HEK293 (cell line): ENCODE data around the gene DDRGK1.

Source experiments
- CTCF ChIA-PET: fragments of 350-600 bp; formaldehyde crosslinking; extraction: SDS; loops from one replicate; lab custom pipeline; 2021; ENCODE audit warnings: antibody characterized with exemption; lab: Yijun Ruan, JAX
- POLR2A ChIA-PET: fragments of 300-600 bp; formaldehyde crosslinking; extraction: SDS; loops from one replicate; lab custom pipeline; 2020; ENCODE audit warnings: antibody characterized with exemption, inconsistent platforms; lab: Yijun Ruan, JAX
- H3K27ac ChIP-seq: fragments of 200-500 bp; sonication (Bioruptor generic); 2 replicates; pipeline ENCODE4 v1.5.1; 2014; ENCODE audit warnings: low read depth, low read length, control low read depth, inconsistent platforms; ENCODE audit errors: extremely low read depth
- H3K36me3 ChIP-seq, 2 experiments: fragments of 200-500 bp in 1 of 2; sonication (Bioruptor generic) in 1 of 2; 1 replicate in 1 of 2; 2 replicates in 1 of 2; pipeline ENCODE4 v1.5.1; 2014 to 2017; ENCODE audit warnings: inconsistent platforms in 2 of 2, low read length in 2 of 2; ENCODE audit not compliant: control insufficient read depth in 2 of 2, insufficient read depth in 1 of 2
- H3K4me1 ChIP-seq: fragments of 200-500 bp; sonication (Bioruptor generic); 2 replicates; pipeline ENCODE4 v1.5.1; 2014; ENCODE audit warnings: mild to moderate bottlenecking, low read length, inconsistent platforms; ENCODE audit not compliant: control insufficient read depth, insufficient read depth
- H3K4me3 ChIP-seq: 2 replicates; pipeline ENCODE4 v1.5.1; 2011; ENCODE audit warnings: low read depth, mild to moderate bottlenecking, control low read depth, low read length, moderate library complexity
- H3K9me3 ChIP-seq: fragments of 200-500 bp; sonication (Bioruptor generic); 2 replicates; pipeline ENCODE4 v1.5.1; 2014; ENCODE audit warnings: low read depth, low read length, inconsistent platforms; ENCODE audit not compliant: control insufficient read depth, insufficient read depth
- CTCF ChIP-seq: fragments of 450-650 bp; formaldehyde crosslinking; IDR thresholded peaks from 2 replicates; pipeline ENCODE4 v1.5.1; 2016; ENCODE audit warnings: missing biosample characterization, missing genetic modification characterization
- FEZF1 ChIP-seq: fragments of 450-650 bp; formaldehyde crosslinking; IDR thresholded peaks from 2 replicates; pipeline ENCODE4 v1.5.1; 2016; ENCODE audit warnings: missing biosample characterization, missing genetic modification characterization
- GLI4 ChIP-seq: fragments of 450-650 bp; formaldehyde crosslinking; IDR thresholded peaks from 2 replicates; pipeline ENCODE4 v1.5.1; 2016; ENCODE audit warnings: missing biosample characterization, missing genetic modification characterization
- GLIS1 ChIP-seq: fragments of 450-650 bp; formaldehyde crosslinking; IDR thresholded peaks from 2 replicates; pipeline ENCODE4 v1.5.1; 2016; ENCODE audit warnings: missing biosample characterization, missing genetic modification characterization
- HOXC10 ChIP-seq: sonication (generic); formaldehyde crosslinking; IDR thresholded peaks from 2 replicates; pipeline ENCODE4 v1.8.1; 2023; ENCODE audit warnings: mild to moderate bottlenecking, missing genetic modification reagents
- KLF8 ChIP-seq: fragments of 450-650 bp; formaldehyde crosslinking; IDR thresholded peaks from 2 replicates; pipeline ENCODE4 v1.5.1; 2016; ENCODE audit warnings: missing biosample characterization, missing genetic modification characterization
- PBX3 ChIP-seq: sonication (generic); formaldehyde crosslinking; IDR thresholded peaks from 2 replicates; pipeline ENCODE4 v1.8.1; 2022; ENCODE audit warnings: mild to moderate bottlenecking, moderate library complexity, missing genetic modification reagents
- SCRT2 ChIP-seq: fragments of 450-650 bp; formaldehyde crosslinking; IDR thresholded peaks from 2 replicates; pipeline ENCODE4 v1.5.1; 2016; ENCODE audit warnings: missing biosample characterization, missing genetic modification characterization
- SETDB1 ChIP-seq: IDR thresholded peaks from one replicate; pipeline ENCODE4 v1.6.1; 2017; ENCODE audit warnings: mild to moderate bottlenecking, low read length, moderate library complexity, mixed read lengths; ENCODE audit not compliant: insufficient read length
- ZBTB26 ChIP-seq: fragments of 450-650 bp; formaldehyde crosslinking; optimal IDR thresholded peaks from 2 replicates; pipeline ENCODE3; 2016; ENCODE audit warnings: missing biosample characterization, mild to moderate bottlenecking, missing genetic modification characterization
- ZNF175 ChIP-seq: fragments of 450-650 bp; formaldehyde crosslinking; IDR thresholded peaks from 2 replicates; pipeline ENCODE4 v1.5.1; 2016; ENCODE audit warnings: missing biosample characterization, missing genetic modification characterization
- ZNF18 ChIP-seq: fragments of 450-650 bp; formaldehyde crosslinking; IDR thresholded peaks from 2 replicates; pipeline ENCODE4 v1.5.1; 2016; ENCODE audit warnings: missing biosample characterization, missing genetic modification characterization
- ZNF184 ChIP-seq: fragments of 450-650 bp; IDR thresholded peaks from 2 replicates; pipeline ENCODE4 v1.5.1; 2018; ENCODE audit warnings: missing biosample characterization, mild to moderate bottlenecking, missing genetic modification characterization
- ZNF521 ChIP-seq: fragments of 450-650 bp; formaldehyde crosslinking; IDR thresholded peaks from 2 replicates; pipeline ENCODE4 v1.5.1; 2017; ENCODE audit warnings: missing biosample characterization, mild to moderate bottlenecking, missing genetic modification characterization
- ZNF600 ChIP-seq: fragments of 450-650 bp; formaldehyde crosslinking; IDR thresholded peaks from 2 replicates; pipeline ENCODE4 v1.5.1; 2016; ENCODE audit warnings: missing biosample characterization, missing genetic modification characterization
- ZNF629 ChIP-seq: fragments of 450-650 bp; formaldehyde crosslinking; IDR thresholded peaks from 2 replicates; pipeline ENCODE4 v1.5.1; 2017; ENCODE audit warnings: missing biosample characterization, missing genetic modification characterization
- ZNF664 ChIP-seq: fragments of 450-650 bp; formaldehyde crosslinking; IDR thresholded peaks from 2 replicates; pipeline ENCODE4 v1.5.1; 2016; ENCODE audit warnings: missing biosample characterization, missing genetic modification characterization
- ZNF843 ChIP-seq: fragments of 450-650 bp; formaldehyde crosslinking; IDR thresholded peaks from 2 replicates; pipeline ENCODE4 v1.5.1; 2016; ENCODE audit warnings: missing biosample characterization, missing genetic modification characterization

Gene DDRGK1

GRCh38 chr20:3172933-3173609, 31.4 kb downstream of the DDRGK1 start, which contains the start of gene LZTS3 (continued):
- TF ChIP-seq PBX3 (CRISPR knock-in tag) (no peak), ZNF521 (tag by site-specific recombination) (no peak), SETDB1 (no peak)
- TF ChIP-seq, all 188 proteins: peak for 67

GRCh38 chr20:3172126-3172932, 32.2 kb downstream of the DDRGK1 start:
- Histone ChIP-seq H3K27ac (no peak overlapping the region), H3K4me3 (peak overlapping the region; percentile 84; the same call in 1 of the 2 replicates), H3K4me1 (peaks cover 10% of the 10 kb centered on the region), H3K36me3 (peaks cover 0 to 8% of the 10 kb centered on the region in 2 experiments; a peak in 1 of 3 replicates), H3K9me3 (no peaks in the 10 kb centered on the region)
- CTCF ChIA-PET, result interaction anchor here (0.6 to 1.4 kb wide), 2 partner anchors 25 to 144 kb away, joined by 4 read pairs; no protein-coding TSS in a partner anchor
- TF ChIP-seq HOXC10 (CRISPR knock-in tag), result no peak
- no peak for TF ChIP-seq KLF8 (tag by site-specific recombination)
- TF ChIP-seq ZNF184, result no peak
- TF ChIP-seq GLIS1 (tag by site-specific recombination), result peak; percentile 94
- POLR2A ChIA-PET, result interaction anchor here (0.6 to 2.4 kb wide), 5 partner anchors 13 to 127 kb away, joined by 3 to 11 read pairs (median 3); partner anchors contain the start of genes FASTKD5 and UBOX5

GRCh38 chr20:3171391-3172125, 32.9 kb downstream of the DDRGK1 start:
- TF ChIP-seq ZNF175 (no peak), ZNF600 (tag by site-specific recombination) (peak; percentile 41; the same call in 1 of the 2 replicates), SCRT2 (tag by site-specific recombination) (peak; percentile 47), ZNF664 (tag by site-specific recombination) (no peak), GLI4 (tag by site-specific recombination) (no peak)
- H3K4me3 ChIP-seq, result no peak overlapping the region
- peaks cover 10% of the 10 kb centered on the region for H3K4me1 ChIP-seq
- POLR2A ChIA-PET, result interaction anchor here (1.0 to 2.4 kb wide), 5 partner anchors 10 to 32 kb away, joined by 3 to 11 read pairs (median 8); partner anchors contain the start of genes FASTKD5 and UBOX5
- no peaks in the 10 kb centered on the region for H3K9me3 ChIP-seq
- CTCF ChIA-PET, result interaction anchor here (0.7 to 1.4 kb wide), 2 partner anchors 10 to 24 kb away, joined by 3 to 4 read pairs; no protein-coding TSS in a partner anchor
- H3K36me3 ChIP-seq, result peaks cover 0 to 8% of the 10 kb centered on the region in 2 experiments; a peak in 1 of 3 replicates
- H3K27ac ChIP-seq, result no peak overlapping the region

- Histone ChIP-seq H3K9me3 (no peaks in the 10 kb centered on the region), H3K27ac (no peak overlapping the region), H3K36me3 (peaks cover 0 to 2% of the 10 kb centered on the region in 2 experiments; a peak in 1 of 3 replicates), H3K4me3 (no peak overlapping the region), H3K4me1 (no peaks in the 10 kb centered on the region)
- POLR2A ChIA-PET, result no interaction called here
- CTCF ChIA-PET, result no interaction called here
- no peak for TF ChIP-seq ZNF629
- TF ChIP-seq FEZF1 (tag by site-specific recombination), result no peak
- no peak for TF ChIP-seq ZBTB26 (tag by site-specific recombination)
- no peak for TF ChIP-seq ZNF843 (tag by site-specific recombination)
- no peak for TF ChIP-seq CTCF (tag by site-specific recombination)
- no peak for TF ChIP-seq ZNF18 (tag by site-specific recombination)
These were observed 35.5 kb downstream of the DDRGK1 start for GRCh38 chr20:3168829-3169590.
